OCI-LY3 (cell line): ENCODE measurements around the gene PRH2.

Experiments used
- EZH2phosphoT487 ChIP-seq: fragments of 200-600 bp; shearing (Covaris generic); IDR thresholded peaks from 2 replicates; pipeline ENCODE4 v1.6.1; 2018; ENCODE audit warnings: antibody characterized with exemption, mixed run types, low read depth
- TF ChIP-seq, protein P1 (sequence below): fragments of 200-600, 300-600 bp; sonication (generic); IDR thresholded peaks from 2 replicates; pipeline ENCODE4 v1.5.1; 2014; ENCODE audit warnings: antibody characterized with exemption, low read length, low read depth

DNA sequence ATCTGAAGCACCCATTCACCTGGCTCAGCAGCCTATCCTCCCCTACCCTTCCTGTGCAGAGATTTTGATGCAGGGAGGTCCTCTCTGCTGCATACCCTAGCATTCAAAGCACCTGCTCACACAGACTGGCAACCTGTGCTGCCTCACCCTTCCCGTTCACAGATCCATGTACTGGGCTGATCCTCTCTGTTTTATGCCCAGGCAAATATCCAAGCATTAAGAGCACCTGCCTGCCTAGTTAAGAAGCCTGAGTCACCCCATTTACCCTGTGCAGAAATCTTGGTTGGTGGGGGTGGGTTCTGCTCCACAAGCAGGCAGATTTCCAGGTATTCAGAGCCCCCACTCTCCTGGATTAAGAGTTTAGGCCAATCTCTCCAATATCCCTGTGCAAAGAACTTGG is 28.1 kb upstream of the PRH2 start:
- TF ChIP-seq, protein P1, sequence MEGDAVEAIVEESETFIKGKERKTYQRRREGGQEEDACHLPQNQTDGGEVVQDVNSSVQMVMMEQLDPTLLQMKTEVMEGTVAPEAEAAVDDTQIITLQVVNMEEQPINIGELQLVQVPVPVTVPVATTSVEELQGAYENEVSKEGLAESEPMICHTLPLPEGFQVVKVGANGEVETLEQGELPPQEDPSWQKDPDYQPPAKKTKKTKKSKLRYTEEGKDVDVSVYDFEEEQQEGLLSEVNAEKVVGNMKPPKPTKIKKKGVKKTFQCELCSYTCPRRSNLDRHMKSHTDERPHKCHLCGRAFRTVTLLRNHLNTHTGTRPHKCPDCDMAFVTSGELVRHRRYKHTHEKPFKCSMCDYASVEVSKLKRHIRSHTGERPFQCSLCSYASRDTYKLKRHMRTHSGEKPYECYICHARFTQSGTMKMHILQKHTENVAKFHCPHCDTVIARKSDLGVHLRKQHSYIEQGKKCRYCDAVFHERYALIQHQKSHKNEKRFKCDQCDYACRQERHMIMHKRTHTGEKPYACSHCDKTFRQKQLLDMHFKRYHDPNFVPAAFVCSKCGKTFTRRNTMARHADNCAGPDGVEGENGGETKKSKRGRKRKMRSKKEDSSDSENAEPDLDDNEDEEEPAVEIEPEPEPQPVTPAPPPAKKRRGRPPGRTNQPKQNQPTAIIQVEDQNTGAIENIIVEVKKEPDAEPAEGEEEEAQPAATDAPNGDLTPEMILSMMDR = no peak
- no peak for TF ChIP-seq EZH2phosphoT487
